Neural progenitor cell (in vitro differentiated cells): ENCODE results near the gene SPRY1. TPM values are rescaled to one million over a fixed set of nuclear protein-coding genes. Genes with fewer than 3 reads are reported as not detected.

ENCODE experiments used
- DNase-seq: peaks from one replicate; pipeline ENCODE4 v3.0.0-alpha.2; 2016; ENCODE audit warnings: low spot score
- H2AFZ ChIP-seq: fragments of 200-600 bp; sonication (generic); replicated peaks from 2 replicates; pipeline ENCODE4 v1.6.1; 2016; ENCODE audit warnings: antibody characterized with exemption
- H3F3A ChIP-seq: fragments of 200-600 bp; sonication (generic); 2 replicates; pipeline ENCODE4 v1.6.1; 2016; ENCODE audit warnings: antibody characterized with exemption, low read depth
- H3K27ac ChIP-seq: fragments of 200-600 bp; sonication (generic); 2 replicates; pipeline ENCODE4 v1.5.1; 2016; ENCODE audit warnings: mild to moderate bottlenecking
- H3K27me3 ChIP-seq: fragments of 200-600 bp; sonication (generic); 2 replicates; pipeline ENCODE4 v1.6.1; 2016; ENCODE audit warnings: mild to moderate bottlenecking, moderate library complexity
- H3K36me3 ChIP-seq: fragments of 200-600 bp; sonication (generic); 2 replicates; pipeline ENCODE4 v1.5.1; 2016
- H3K4me1 ChIP-seq: fragments of 200-600 bp; sonication (generic); 2 replicates; pipeline ENCODE4 v1.6.1; 2016; ENCODE audit warnings: mixed run types
- H3K4me2 ChIP-seq: fragments of 200-600 bp; sonication (generic); 2 replicates; pipeline ENCODE4 v1.6.1; 2016
- H3K4me3 ChIP-seq: fragments of 200-600 bp; sonication (generic); 2 replicates; pipeline ENCODE4 v1.5.1; 2016
- H3K79me2 ChIP-seq: fragments of 200-600 bp; sonication (generic); 2 replicates; pipeline ENCODE4 v1.6.1; 2016; ENCODE audit warnings: low read depth
- H3K9ac ChIP-seq: fragments of 200-600 bp; sonication (generic); 2 replicates; pipeline ENCODE4 v1.6.1; 2016
- H3K9me3 ChIP-seq: fragments of 200-600 bp; sonication (generic); 2 replicates; pipeline ENCODE4 v1.5.1; 2016; ENCODE audit warnings: low read depth
- H4K20me1 ChIP-seq: fragments of 200-600 bp; sonication (generic); 2 replicates; pipeline ENCODE4 v1.6.1; 2016; ENCODE audit warnings: low read depth
- H3K27ac Mint-ChIP-seq: 3 replicates; pipeline ENCODE4 v1.8.0; 2021; ENCODE audit warnings: mixed read lengths
- H3K27me3 Mint-ChIP-seq: 2 replicates; pipeline ENCODE4 v1.8.0; 2022; ENCODE audit warnings: low read depth, mild to moderate bottlenecking, inconsistent platforms, moderate library complexity, mixed read lengths; ENCODE audit not compliant: insufficient read depth
- H3K36me3 Mint-ChIP-seq: 3 replicates; pipeline ENCODE4 v1.8.0; 2021; ENCODE audit warnings: mixed read lengths
- H3K4me1 Mint-ChIP-seq: 3 replicates; pipeline ENCODE4 v1.8.0; 2021; ENCODE audit warnings: mixed read lengths
- H3K4me3 Mint-ChIP-seq: 3 replicates; pipeline ENCODE4 v1.8.0; 2021; ENCODE audit warnings: mild to moderate bottlenecking, moderate library complexity, mixed read lengths
- H3K9me3 Mint-ChIP-seq: 3 replicates; pipeline ENCODE4 v1.8.0; 2020; ENCODE audit warnings: mixed read lengths
- EZH2 ChIP-seq: fragments of 200-600 bp; sonication (generic); IDR thresholded peaks from 2 replicates; pipeline ENCODE4 v1.6.1; 2017; ENCODE audit warnings: antibody characterized with exemption, mild to moderate bottlenecking, moderate library complexity
- EZH2phosphoT487 ChIP-seq: fragments of 200-600 bp; sonication (generic); IDR thresholded peaks from 2 replicates; pipeline ENCODE4 v1.6.1; 2017; ENCODE audit warnings: antibody characterized with exemption
- total RNA-seq: library from RNA; depleted of rRNA; stranded (reverse); fragments of >200 nt; gene quantifications from 2 replicates; pipeline ENCODE4 v1.2.3, GENCODE V29; 2015; ENCODE audit warnings: low replicate concordance
- TF ChIP-seq, protein P1 (sequence below): fragments of 200-600 bp; sonication (generic); IDR thresholded peaks from 2 replicates; pipeline ENCODE4 v1.5.1; 2017; ENCODE audit warnings: antibody characterized with exemption, mild to moderate bottlenecking

Gene SPRY1
- total RNA-seq, 1 donor from 2014 or later: 35.9 TPM

DNA sequence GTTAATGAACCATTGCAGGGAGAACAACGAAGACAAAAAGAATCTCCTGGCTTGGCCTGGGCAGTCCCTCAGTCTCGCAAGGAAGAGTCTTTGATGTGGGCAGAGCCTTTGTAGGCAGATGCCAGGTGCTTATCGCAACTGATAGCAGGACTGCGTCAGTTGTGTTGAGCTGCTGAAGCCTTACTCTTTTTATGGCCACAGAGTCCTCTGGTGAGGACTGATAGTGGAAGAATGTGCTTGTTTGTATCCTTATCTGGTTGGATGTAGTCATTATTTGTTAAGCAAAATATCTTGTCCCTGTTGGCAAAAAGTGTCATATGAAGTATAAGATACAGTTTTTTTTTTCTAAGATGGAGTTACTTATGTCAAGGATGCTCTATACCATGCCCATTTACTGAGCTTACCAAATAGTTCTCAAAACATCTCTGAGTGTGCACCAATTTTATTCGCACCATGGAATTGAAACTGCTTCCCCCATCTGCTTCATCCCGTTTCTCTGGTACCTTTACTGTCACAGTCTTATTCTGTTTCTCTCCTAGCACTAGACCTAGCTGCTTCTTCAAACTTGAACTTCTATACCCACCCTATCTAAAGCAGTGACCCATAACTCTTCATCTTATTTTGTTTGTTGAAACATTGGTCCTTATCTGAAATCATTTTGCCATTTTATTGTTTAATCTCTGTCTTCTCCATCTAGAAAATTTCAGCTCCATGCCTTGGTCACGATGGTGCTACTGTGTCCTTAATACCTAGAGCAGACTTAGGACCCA is 47.0 kb upstream of the SPRY1 start:
- no peak overlapping the region for H3K27ac Mint-ChIP-seq
- no peaks in the 10 kb centered on the region for H3K36me3 Mint-ChIP-seq

DNA sequence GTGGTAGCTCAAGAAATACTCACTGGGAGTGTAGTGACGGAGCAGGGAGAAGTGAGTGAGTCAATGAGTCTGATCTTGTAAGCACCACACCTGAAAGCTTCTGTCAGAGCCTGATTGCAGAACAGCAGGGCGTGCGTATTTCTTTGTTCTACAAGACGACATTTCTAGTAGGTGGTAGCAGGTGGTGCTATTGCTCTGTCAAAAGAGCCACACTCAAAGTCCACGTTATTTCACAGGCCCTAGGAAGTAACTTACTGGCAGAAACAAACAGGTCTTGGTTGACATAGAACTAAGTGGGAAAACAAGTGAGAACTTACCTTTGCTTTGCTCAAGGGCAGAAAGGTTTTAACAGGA is 46.4 kb upstream of the SPRY1 start:
- Histone ChIP-seq H3F3A (no peaks in the 10 kb centered on the region), H3K4me2 (peak overlapping the region; percentile 32), H3K79me2 (no peaks in the 10 kb centered on the region), H3K27me3 (no peaks in the 10 kb centered on the region), H3K4me1 (peaks cover 39% of the 10 kb centered on the region), H2AFZ (no peak overlapping the region), H3K4me3 (no peak overlapping the region), H3K27ac (no peak overlapping the region), H3K9me3 (no peaks in the 10 kb centered on the region), H4K20me1 (no peaks in the 10 kb centered on the region), H3K36me3 (no peaks in the 10 kb centered on the region), H3K9ac (no peak overlapping the region)
- DNase-seq: peak; percentile 43
- H3K4me3 Mint-ChIP-seq: no peak overlapping the region
- TF ChIP-seq, protein P1, sequence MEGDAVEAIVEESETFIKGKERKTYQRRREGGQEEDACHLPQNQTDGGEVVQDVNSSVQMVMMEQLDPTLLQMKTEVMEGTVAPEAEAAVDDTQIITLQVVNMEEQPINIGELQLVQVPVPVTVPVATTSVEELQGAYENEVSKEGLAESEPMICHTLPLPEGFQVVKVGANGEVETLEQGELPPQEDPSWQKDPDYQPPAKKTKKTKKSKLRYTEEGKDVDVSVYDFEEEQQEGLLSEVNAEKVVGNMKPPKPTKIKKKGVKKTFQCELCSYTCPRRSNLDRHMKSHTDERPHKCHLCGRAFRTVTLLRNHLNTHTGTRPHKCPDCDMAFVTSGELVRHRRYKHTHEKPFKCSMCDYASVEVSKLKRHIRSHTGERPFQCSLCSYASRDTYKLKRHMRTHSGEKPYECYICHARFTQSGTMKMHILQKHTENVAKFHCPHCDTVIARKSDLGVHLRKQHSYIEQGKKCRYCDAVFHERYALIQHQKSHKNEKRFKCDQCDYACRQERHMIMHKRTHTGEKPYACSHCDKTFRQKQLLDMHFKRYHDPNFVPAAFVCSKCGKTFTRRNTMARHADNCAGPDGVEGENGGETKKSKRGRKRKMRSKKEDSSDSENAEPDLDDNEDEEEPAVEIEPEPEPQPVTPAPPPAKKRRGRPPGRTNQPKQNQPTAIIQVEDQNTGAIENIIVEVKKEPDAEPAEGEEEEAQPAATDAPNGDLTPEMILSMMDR: peak; percentile 30
- no peak for TF ChIP-seq EZH2
- peaks cover 40% of the 10 kb centered on the region for H3K4me1 Mint-ChIP-seq
- H3K27ac Mint-ChIP-seq: no peak overlapping the region
- no peaks in the 10 kb centered on the region for H3K36me3 Mint-ChIP-seq
- H3K27me3 Mint-ChIP-seq: peaks cover 2% of the 10 kb centered on the region
- H3K9me3 Mint-ChIP-seq: peaks cover 13% of the 10 kb centered on the region

More for the DNA sequence above, 47.0 kb upstream of the SPRY1 start:
- Histone ChIP-seq H3K4me1 (peaks cover 45% of the 10 kb centered on the region), H3K9ac (no peak overlapping the region), H3K9me3 (no peaks in the 10 kb centered on the region), H3K4me2 (peak overlapping the region; percentile 32), H3F3A (no peaks in the 10 kb centered on the region), H3K27me3 (no peaks in the 10 kb centered on the region), H3K27ac (no peak overlapping the region), H3K36me3 (no peaks in the 10 kb centered on the region), H4K20me1 (no peaks in the 10 kb centered on the region), H3K4me3 (no peak overlapping the region), H3K79me2 (no peaks in the 10 kb centered on the region), H2AFZ (no peak overlapping the region)
- TF ChIP-seq, protein P1: no peak
- TF ChIP-seq EZH2phosphoT487 (no peak), EZH2 (no peak)
- H3K4me3 Mint-ChIP-seq: no peak overlapping the region
- peaks cover 13% of the 10 kb centered on the region for H3K9me3 Mint-ChIP-seq
- H3K27me3 Mint-ChIP-seq: peaks cover 2% of the 10 kb centered on the region
- DNase-seq: peak; percentile 44
- H3K4me1 Mint-ChIP-seq: peaks cover 45% of the 10 kb centered on the region

DNA sequence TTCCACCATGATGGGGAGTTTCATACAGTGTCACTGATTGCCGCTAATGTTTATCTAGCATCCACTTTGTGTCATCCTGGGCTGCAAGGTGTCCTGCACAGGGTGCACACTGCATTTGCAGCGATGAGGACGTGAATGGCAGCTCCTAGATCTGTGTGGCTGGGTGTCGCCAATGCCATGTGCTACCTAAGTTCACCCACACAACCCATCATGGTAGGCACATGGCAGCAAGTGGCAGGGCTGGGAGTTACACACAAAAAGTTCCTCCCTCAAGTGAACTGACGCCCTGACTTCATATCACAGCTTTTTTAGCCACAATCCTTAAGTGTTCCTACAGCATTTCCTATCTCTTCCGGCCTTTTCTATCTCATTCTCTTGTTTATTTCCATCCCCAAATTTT is 45.9 kb upstream of the SPRY1 start:
- H3K27me3 ChIP-seq: no peaks in the 10 kb centered on the region
- no peaks in the 10 kb centered on the region for H3K36me3 ChIP-seq
- H3K4me3 ChIP-seq: no peak overlapping the region
- peaks cover 34% of the 10 kb centered on the region for H3K4me1 ChIP-seq
- TF ChIP-seq, protein P1: no peak
- TF ChIP-seq EZH2: no peak
- H3F3A ChIP-seq: no peaks in the 10 kb centered on the region
- no peaks in the 10 kb centered on the region for H3K36me3 Mint-ChIP-seq
- H3K4me2 ChIP-seq: no peak overlapping the region
- no peak overlapping the region for H2AFZ ChIP-seq
- H3K9ac ChIP-seq: no peak overlapping the region
- H3K4me1 Mint-ChIP-seq: peaks cover 34% of the 10 kb centered on the region
- no peak overlapping the region for H3K4me3 Mint-ChIP-seq
- DNase-seq: no peak
- no peak overlapping the region for H3K27ac Mint-ChIP-seq
- H4K20me1 ChIP-seq: no peaks in the 10 kb centered on the region
- H3K9me3 Mint-ChIP-seq: peaks cover 13% of the 10 kb centered on the region
- H3K9me3 ChIP-seq: no peaks in the 10 kb centered on the region
- no peaks in the 10 kb centered on the region for H3K79me2 ChIP-seq
- H3K27me3 Mint-ChIP-seq: peaks cover 2% of the 10 kb centered on the region
- no peak overlapping the region for H3K27ac ChIP-seq
